HG02973 (cell line): ENCODE results near the gene S100A7.

ENCODE experiments used
- ATAC-seq: cut with Tn5 transposase; IDR thresholded peaks from one replicate; pipeline ENCODE4 v1.9.1; 2021; ENCODE audit warnings: moderate library complexity; ENCODE audit not compliant: unreplicated experiment

S100A7 gene

DNA sequence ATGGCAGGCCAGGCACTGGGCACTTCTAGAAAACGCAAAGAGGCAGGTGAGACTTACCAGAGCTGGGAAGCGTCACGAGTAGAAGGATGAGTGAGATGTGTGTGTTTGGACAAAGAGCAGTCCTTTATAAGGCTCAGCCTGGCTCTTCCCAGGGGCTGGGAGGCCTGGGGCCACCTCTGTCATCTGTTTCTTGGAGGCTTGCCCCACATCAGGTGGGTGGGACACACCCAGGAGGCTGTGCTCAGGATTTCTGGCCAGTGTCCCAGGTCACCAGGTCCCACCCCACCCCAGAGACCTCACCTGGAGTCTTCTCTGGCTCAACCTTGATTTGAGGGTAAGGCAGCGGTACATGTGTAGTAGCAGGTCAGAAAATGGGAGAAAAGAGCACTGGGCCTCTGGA lies at the start of gene S100A7:
Gene S100A7 (minus strand): TSS at position 101 of the 400 bp plus-strand sequence. CDS start 1,638 bp downstream, outside the sequence.
- no peak for ATAC-seq

DNA sequence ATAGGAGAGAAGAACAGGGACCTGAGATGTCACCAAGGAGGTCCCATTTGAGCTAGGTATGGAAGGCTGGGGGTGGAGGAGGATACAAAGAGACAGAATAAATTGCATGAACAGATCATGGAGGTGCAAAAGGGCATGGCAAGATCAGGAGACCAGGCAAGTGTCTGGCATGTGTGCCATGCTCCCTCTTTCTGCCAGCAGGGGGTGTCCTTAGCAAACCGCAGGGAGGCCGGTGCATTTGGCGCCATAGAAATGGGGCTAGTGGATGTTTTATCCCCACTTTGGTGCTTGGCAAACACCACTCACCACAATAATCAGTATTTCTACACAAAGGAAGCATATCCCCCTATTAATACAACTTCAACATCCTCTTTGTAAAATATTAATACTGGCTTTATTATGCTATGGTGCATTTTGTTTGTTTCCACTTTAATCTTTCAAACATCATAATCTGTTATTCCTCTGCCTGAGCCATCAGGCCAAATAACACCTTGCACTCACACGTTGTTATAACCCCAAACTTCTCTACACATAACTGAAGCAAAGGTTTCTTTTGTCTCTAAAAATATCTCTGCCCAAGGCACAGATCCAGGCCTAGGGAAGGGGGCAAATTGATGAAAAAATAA lies 49.4 kb upstream of the S100A7 start:
- no peak for ATAC-seq

DNA sequence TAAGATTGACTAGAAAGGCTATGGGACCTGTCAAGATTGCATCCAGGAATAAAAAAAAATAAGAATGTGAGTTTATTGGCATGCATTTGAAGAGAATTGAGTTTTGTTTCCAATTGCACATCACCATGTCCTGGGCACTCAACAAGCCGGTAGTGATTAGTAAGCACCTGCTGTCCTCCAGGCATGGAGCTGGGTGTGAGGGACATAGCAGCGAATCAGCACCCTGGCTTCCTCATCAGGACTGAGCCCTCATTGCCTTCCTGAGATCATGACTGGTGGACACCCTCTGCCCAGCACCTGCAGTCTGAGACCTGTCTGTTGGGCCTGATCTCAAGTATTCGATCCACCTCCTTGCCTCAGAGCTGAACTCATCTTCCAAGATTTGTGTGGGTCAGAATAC lies 48.6 kb upstream of the S100A7 start:
- no peak for ATAC-seq

DNA sequence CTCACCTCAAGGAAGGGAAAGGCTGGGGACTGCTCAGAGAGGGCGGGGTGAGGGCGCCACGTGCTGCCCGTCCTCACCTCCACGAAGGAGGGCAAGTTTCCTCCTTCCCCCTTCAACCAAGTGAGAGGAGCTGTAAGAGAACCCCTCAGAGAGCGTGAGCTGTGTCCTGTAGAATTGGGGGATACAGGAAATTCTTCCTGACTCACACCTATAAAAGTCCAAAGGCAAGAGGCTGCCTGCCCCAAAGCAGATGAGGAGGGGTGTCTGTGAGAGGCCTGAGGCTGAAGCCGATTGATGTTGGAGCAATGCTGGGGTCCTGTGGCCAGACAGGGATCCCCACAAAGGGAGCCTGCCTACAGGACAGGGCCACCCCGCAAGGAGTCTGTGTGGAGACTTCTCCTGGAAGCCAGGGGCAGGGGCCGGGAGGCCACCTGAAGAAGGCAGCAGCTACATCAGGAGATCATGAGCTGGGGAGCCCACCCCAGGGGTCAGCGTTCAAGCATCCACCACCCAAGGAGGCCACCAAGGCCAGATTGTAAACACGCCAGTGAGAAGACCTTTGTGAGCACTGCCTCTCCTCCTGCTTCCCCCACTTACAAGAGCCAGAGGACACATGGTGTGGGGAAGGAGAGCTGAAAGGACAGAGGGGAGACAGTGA lies 47.6 kb upstream of the S100A7 start:
- ATAC-seq = no peak

DNA sequence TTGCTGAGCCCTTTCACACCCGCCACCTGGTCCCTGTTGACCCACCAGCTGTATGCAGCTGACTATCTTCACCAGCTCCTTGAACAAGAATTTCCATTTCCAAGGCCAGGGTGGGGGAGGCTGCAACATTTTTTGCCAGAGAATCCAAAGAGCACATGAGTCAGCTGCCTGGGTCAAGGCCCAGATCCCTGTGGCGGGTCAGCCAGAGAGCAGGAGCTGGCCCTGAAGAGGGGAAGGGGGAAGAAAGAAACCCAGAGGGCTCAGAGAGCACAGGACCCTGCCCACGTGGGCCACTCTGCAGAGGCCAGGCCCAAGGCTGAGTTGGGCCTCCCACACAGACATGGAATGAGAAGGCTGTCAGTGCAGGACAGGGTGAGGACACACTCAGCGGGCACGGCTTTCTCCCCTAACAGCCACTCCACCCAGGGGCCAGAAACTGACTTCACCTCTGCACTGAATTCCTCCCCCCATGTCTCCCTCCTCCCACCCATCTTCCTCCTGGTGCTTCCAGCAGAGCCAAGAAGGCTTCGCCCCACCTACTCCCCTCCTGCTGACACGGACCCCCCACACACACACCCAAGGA lies 46.5 kb upstream of the S100A7 start:
- no peak for ATAC-seq

DNA sequence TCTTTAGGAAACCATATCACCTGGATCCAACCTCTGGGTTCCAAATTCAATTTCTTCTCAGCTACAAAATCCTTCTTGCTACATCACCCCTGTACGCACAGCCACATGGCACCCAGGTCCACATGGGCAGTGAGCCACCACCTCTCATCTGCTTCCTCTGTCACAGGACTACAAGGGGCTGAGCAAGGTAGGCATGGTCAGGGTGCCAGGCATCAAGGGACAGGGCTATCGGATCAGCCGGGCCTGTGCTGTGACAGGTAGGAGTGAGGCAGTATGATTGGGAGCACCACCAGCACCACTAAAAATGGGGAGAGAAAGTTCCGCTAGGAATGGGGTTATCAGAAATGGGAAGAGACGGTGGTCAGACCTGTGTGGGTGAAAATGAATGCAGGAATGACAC lies 45.9 kb upstream of the S100A7 start:
- no peak for ATAC-seq

DNA sequence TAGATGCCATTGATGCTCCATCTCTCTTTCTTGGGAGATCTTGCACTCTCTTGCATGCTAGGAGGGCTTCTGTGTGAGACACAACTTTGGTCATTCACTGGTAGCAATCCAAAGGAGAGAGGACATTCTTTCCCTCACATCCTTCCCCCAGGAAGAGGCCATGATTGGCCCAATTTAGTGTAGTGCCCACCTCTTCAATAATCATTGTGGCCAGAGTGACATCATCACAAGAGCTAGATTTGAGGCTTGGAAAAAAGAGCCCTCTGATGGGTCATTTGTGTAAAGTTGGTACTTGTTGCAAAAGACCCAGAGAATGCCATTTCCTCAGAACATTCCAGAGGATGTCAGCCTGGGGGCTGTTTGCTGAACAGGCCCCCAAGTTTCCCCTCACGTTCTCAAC lies 45.1 kb upstream of the S100A7 start:
- no peak for ATAC-seq

DNA sequence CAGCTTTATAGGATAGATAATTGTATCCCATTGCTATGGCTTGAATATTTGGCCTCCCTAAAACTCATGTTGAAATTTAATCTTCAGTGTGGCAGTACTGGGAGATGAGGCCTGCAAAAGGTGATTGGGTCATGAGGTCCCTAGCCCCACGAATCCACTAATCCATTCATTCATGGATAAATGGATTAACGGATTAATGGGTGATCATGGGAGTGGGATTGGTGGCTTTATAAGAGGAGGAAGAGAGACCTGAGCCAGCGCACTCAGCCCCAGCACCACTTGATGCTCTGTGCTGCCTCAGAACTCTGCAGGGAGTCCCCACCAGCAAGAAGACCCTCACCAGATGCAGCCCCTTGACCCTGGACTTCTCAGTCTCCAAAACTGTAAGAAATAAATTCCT lies 43.3 kb upstream of the S100A7 start:
- no peak for ATAC-seq

DNA sequence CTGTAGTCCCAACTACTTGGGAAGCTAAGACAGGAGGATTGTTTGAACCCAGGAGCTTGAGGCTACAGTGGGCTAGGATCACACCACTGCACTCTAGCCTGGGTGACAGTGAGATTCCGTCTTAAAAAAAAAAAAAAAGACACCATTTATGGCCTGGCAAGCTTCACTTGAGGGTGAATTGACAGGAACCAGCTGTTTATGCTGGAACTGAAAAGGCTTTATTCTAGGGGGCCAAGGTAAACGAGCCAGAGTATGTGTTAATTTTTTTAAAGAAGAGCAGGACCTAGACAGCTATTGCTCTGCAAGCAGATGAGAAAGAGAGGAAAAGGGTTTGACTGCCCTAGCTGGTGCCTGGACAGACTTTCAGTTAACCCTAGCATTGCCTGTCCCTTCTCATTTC lies 38.3 kb upstream of the S100A7 start:
- no peak for ATAC-seq

DNA sequence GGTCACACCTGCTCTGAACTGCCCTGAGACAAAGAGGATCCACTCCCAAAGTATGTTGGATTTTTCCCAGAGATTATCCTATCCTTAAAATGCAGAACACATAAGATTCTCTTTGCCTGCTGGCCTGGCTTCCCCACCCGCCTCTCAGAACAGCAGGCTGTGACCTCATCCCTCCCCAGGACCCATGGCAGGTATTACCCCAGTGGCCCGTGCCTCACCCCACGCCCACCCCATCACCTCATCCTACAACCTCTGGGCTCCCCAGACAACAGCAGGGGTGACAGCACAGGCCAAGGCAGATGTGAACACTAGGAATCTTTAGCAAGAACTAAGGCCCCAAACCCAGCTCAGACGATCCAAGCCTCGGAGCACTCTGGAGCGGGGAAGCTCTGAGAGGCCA lies 35.1 kb upstream of the S100A7 start:
- no peak for ATAC-seq

DNA sequence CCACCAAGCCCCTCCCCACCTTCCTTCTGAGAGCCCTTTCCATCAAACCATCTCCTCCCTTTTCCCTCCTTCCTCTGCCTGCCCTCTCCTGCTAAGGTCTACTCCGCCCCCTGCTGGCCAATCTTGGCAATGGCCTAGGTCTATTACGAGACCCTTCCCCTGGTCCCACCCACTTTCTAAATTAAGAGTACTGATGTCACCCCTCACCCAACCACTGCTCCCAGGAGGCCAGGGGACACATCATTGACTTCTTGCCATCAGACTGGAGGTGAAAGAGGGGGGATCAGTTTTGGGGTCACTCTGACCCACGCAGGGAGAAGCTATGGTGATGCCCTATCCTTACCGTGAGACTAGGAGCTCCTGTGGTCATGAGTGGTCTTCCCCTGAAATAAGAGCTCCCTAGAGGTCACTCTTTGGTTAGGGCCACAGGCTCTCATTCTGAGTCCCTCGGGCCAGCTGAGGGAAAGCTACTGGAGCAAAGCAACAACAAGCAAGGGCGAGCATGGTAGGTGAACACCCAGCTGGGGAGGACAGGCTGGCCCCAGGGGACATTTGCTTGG lies 34.6 kb upstream of the S100A7 start:
- ATAC-seq = no peak

DNA sequence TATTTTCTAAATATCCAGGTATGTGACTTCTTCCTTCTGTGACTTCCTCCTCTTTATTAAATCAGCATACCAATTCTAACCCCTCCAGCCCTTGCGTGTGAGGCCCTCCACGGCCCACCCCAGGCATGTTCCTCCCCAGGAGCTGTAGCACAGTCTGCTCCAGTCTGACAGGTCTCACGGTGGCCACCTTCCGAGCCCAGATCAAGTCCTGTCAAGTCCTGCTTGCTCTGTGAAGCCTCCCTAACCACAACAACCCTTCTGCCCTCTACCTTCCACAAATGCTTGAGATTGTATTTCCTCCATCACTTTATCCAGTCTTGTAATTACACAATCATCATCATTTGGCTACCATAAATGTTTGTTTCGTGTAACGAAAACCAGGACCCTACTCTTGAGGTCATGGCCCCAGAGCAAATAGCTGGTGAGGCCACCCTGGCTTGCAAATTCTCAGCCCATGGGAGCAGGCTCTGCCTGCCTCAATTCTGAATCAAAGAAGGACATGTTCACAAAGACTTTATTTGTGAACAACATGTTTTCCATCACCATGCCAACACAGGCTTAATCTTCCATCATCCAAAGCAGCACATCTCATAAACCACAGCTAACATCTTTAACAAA lies 33.0 kb upstream of the S100A7 start:
- no peak for ATAC-seq

DNA sequence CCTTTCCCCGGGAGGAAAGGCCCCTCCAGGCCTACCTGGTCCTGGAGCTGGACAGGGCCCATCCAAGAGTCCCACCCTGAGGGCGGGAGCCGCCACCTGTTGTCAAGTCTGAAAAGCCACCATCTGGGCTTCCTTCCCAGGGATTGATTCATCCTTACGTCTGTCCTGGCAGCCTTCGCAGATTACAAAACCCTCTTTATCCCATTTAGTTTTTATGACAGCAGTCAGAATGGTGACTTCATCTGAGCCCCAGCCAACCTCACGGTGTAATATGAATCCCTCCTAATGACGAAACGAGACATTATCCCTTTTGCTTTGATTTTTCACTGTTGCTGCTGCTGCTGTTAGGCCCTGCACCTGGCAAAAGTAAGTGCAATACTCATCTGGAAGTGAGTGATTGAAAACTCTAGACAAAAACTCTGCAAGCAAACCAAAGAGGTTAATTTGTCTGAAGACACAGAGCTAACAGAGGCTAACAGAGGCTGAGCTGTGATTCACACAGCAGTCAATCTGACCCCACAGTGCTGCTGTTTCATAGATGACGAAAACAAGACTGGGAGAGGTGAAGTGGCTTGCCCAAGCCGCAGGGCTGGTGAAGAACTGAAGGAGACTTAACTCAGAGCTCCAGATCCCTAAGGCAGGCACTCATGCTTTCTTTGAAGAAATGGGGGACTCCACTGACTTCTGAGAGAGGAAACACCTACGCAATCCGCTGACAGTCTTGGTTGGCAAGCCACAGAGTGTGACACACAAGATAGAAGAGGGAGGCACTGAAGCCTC lies 30.0 kb upstream of the S100A7 start:
- no peak for ATAC-seq

DNA sequence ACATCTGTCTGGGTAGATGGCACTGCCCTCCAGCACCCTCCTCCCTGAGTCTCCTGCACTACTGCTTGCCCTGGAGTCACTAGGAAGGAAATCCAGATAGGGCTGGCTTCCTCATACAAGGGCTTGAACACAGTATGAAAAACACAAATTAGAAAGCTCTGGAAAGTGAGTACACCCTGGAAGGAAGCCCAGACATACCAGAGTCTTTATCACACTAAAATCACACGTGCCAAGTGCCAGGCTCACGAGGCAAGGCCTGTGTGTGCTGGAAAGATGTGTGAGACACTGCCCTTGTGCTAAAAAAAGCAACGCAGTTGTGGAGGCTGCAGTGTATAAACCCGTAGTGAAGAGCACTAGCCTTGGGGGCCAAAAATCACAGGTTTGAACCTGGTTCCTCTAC lies 28.3 kb upstream of the S100A7 start:
- no peak for ATAC-seq

DNA sequence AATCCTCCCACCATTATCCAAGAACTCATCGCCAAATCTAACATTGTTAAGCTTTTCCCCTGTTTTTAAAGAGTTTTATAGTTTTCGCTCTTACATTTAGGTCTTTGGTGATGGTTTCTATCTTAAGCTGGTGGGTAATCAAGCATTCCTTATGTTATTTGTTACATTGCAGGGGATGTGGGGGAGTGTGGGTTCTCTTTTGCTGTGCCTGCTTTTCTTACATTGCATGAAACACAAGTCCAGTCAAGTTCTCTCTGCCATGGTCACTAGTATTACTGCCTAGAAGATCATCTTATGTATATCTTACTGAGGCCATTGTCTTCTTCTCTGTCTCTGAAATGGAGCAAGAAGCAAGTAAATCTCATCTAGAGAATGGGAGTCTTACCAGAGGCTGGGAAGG lies 27.3 kb upstream of the S100A7 start:
- no peak for ATAC-seq

DNA sequence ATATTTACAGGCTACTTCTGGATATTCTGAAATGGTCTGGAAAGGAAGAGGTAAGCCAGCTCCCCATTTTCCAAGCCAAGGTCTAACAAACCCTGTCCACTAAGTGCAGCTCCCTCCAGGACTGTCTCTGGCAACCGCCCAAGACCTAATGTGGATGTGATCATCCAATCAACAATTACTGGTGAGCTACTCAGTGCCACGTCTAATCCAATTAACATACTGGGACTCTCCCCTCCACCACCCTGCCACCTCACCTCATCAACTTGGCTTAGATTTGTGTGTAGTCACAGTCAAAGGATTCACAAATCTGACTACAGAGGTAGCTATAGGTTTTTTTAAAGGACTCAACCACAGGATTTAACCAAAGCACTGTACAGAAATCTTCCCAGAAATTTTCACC lies 25.4 kb upstream of the S100A7 start:
- ATAC-seq = no peak

DNA sequence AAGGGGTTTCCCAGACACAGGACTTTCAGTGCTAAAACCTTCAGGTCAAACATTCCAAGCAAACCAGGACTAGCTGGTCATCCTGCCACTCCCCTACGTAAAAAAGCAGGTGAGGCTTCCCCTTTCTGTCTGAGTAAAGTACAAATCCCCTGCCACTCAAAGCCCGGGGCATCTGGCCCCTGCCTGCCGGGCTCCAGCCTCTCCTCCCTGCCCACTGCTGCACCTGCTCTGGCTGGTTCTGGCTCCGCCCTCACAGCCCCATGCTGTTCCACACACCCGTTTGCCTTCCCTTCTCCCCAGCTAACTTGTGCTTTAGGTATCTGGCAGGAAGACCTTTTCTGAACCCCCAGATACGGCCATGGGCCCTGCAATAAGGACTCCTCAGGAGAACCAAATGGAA lies 23.3 kb upstream of the S100A7 start:
- ATAC-seq = no peak

DNA sequence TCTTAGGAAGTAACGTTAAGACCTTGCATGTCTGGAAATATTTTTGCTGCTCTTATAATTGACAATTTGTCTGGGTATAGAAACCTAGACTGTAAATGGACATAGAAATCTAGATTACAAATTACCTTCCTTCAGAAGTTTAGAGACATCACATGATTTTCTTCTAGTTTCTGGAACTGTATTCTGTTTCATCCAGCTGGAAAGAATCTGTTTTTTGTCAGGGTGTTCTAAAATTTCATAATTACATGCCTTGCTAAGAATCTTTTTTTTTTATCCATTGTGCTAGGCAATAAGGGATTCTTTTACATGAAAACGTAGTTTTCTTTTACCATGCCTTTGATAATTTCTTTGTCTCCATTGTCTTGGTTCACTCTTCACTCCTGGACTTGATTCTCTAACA lies 20.7 kb upstream of the S100A7 start:
- no peak for ATAC-seq

DNA sequence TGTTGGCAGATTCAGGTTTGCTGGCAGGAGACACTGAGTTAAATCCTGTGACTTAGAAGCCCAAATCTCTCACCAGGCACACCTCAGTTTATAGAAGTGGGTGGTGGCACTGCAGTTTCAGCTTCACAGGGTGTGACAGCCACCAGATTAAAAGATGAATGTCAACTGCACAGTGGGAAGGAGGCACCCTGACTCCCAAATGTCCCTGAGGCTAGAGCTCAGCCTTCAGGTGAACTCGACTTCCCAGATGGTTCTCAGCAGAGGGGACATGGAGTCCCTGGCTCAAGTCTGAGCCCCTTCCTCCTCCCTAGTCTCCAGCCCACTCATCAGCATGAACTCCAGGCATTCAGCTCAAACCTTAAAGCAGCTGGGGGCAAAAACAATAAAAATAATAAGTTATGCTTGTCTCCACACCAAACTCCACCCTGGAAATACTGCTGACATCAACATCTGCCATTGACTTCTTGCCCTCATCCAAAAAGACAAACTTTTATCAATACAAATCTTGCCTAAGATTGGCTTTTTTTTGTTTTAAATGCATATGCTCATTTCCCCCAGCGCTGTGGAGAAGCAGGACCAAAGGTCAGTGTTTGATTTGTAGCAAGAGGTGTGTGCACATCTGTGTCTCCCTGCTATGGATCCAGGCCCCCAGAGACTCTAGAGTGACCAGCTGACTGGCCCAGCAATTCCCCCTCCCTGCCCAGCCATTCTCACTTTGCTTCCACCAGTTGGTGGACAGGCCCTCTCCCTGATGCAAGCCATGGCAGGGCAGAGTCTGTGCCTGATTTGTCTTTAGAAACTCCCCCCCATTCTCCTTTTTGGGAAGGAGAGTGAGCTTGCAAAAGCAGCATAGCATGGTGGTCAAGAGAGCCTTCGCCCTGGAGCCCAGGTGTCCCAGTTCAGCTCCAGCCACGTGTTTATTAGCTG lies 18.5 kb upstream of the S100A7 start:
- ATAC-seq = no peak

DNA sequence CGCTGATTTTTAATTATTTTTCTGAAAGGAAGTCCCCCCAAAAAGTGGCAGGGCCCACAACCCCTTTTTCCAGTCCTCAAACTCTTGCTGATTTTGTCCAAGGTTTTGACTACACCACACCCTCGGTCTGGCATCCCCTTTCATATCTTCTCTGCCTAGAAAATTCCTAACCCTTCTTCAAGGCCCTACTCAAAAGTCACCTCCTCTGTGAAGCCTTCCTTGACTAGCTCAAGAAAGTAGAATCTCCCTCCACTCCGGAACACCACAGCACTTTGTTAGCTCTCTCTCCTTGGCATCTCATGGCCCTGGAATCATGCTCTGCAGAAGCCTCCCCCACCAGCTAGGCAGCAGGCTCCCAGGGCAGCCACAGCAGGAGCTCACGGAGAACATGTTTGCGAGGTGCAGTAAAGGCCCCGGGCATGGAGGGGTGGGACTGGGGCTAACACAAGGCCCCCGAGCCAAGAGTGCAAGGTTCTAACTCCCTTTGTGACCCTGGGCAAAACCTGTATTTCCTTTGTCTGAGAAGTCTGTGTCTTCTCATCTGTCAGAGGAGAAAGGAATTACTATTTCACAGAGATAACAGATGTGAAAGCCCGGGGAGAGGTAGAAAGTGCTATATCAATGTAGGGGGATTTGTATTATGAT lies 17.7 kb upstream of the S100A7 start:
- ATAC-seq = no peak
